HepG2 (cell line): Measurements from ENCODE around the gene KLHL18. TPM values are rescaled to one million over a fixed set of nuclear protein-coding genes. Genes with fewer than 3 reads are reported as not detected.
A peak's percentile ranks its signal among the peaks of the same experiment; 100 is the strongest.

Source experiments
- ATAC-seq: fragments of 200-7000 bp; cut with Tn5 transposase; 3 replicates; pipeline ENCODE4 v1.9.1; 2020; ENCODE audit warnings: mild to moderate bottlenecking, moderate library complexity
- BruUV-seq: library from RNA; stranded (reverse); fragments of 400-500 nt; replicated peaks from 2 replicates; lab custom pipeline; 2021; lab: Mats Ljungman, UMichigan
- CTCF ChIA-PET: fragments of 300-600 bp; formaldehyde crosslinking; extraction: SDS; loops from one replicate; lab custom pipeline; 2021; ENCODE audit warnings: low total read pairs, inconsistent platforms, low intra/inter-chr PET ratio; lab: Yijun Ruan, JAX
- POLR2A ChIA-PET: fragments of 350-600 bp; sonication (Branson Sonifier 250); formaldehyde crosslinking; loops from one replicate; lab custom pipeline; 2020; ENCODE audit warnings: antibody characterized with exemption, inconsistent platforms; lab: Yijun Ruan, JAX
- DNase-seq: peaks from one replicate; pipeline ENCODE4 v3.0.0-alpha.2; 2015; ENCODE audit warnings: low spot score
- FAIRE-seq: peaks from 3 replicates; lab custom pipeline; 2011; peaks lifted over from hg19 to GRCh38; lab: Jason Lieb, UNC
- H2AFZ ChIP-seq: one replicate; pipeline ENCODE4 v1.6.1; 2011; ENCODE audit warnings: low read length, inconsistent platforms
- H3K27ac ChIP-seq: fragments of 300-600 bp; 3 replicates; pipeline ENCODE4 v1.8.0; 2011; ENCODE audit warnings: mixed run types, mild to moderate bottlenecking, mixed read lengths, low read length, inconsistent platforms; ENCODE audit not compliant: insufficient read depth; ENCODE audit errors: extremely low read length
- H3K27me3 ChIP-seq, 2 experiments: fragments of 200-600 bp in 1 of 2; 2 replicates in 1 of 2; 3 replicates in 1 of 2; pipeline versions ENCODE4 v1.6.0 to v1.8.0; 2011; ENCODE audit warnings: low read length in 2 of 2, mild to moderate bottlenecking in 2 of 2, moderate library complexity in 2 of 2, inconsistent platforms in 1 of 2; ENCODE audit not compliant: insufficient read depth in 2 of 2, control insufficient read depth in 1 of 2
- H3K36me3 ChIP-seq, 2 experiments: fragments of 200-600 bp in 1 of 2; replicated peaks in 1 of 2; 2 replicates in 1 of 2; 3 replicates in 1 of 2; pipeline versions ENCODE4 v1.5.1 to v1.8.0; 2011; ENCODE audit warnings: low read length in 2 of 2, inconsistent platforms in 1 of 2; ENCODE audit not compliant: insufficient read depth in 2 of 2, control insufficient read depth in 1 of 2
- H3K4me1 ChIP-seq: 2 replicates; pipeline ENCODE4 v1.5.1; 2012; ENCODE audit warnings: low read length, inconsistent platforms; ENCODE audit not compliant: insufficient read depth
- H3K4me2 ChIP-seq: 2 replicates; pipeline ENCODE4 v1.6.0; 2011; ENCODE audit warnings: low read depth, low read length, inconsistent platforms
- H3K4me3 ChIP-seq, 3 experiments: fragments of 200-600 bp in 1 of 3; sonication (generic), shearing (Covaris generic) in 1 of 3; replicated peaks in 1 of 3; 2 replicates each; pipeline ENCODE4 v1.5.1; 2011 to 2016; ENCODE audit warnings: low read length in 3 of 3, inconsistent platforms in 2 of 3, low read depth in 2 of 3, mild to moderate bottlenecking in 2 of 3, control low read depth in 1 of 3, mixed read lengths in 1 of 3; ENCODE audit not compliant: insufficient read depth in 1 of 3
- H3K79me2 ChIP-seq: one replicate; pipeline ENCODE4 v1.6.1; 2011; ENCODE audit warnings: low read length, inconsistent platforms; ENCODE audit not compliant: insufficient read depth
- H3K9ac ChIP-seq: 2 replicates; pipeline ENCODE4 v1.6.0; 2011; ENCODE audit warnings: mild to moderate bottlenecking, low read depth, low read length, inconsistent platforms; ENCODE audit not compliant: insufficient read depth
- H3K9me3 ChIP-seq: 2 replicates; pipeline ENCODE4 v1.5.1; 2012; ENCODE audit warnings: mild to moderate bottlenecking, low read length
- H4K20me1 ChIP-seq: 2 replicates; pipeline ENCODE4 v1.6.0; 2011; ENCODE audit warnings: inconsistent platforms, mild to moderate bottlenecking, low read length, moderate library complexity; ENCODE audit not compliant: insufficient read depth
- ATF2 ChIP-seq: sonication (generic); formaldehyde crosslinking; IDR thresholded peaks from 2 replicates; pipeline ENCODE4 v1.4.0; 2020; ENCODE audit warnings: missing genetic modification reagents
- FIP1L1 ChIP-seq: fragments of 200-400 bp; formaldehyde crosslinking; IDR thresholded peaks from 2 replicates; pipeline ENCODE4 v1.6.1; 2018; ENCODE audit warnings: low read depth, mild to moderate bottlenecking, low read length, moderate library complexity, borderline replicate concordance; ENCODE audit not compliant: insufficient read depth
- FOXA1 ChIP-seq, 2 experiments: fragments of 450-650 bp in 1 of 2; sonication (generic) in 1 of 2; formaldehyde crosslinking in 1 of 2; IDR thresholded peaks; 2 replicates each; pipeline versions ENCODE4 v1.4.0 to v1.6.1; 2016 to 2020; ENCODE audit warnings: missing genetic modification reagents in 1 of 2
- FOXC1 ChIP-seq: sonication (generic); formaldehyde crosslinking; IDR thresholded peaks from 2 replicates; pipeline ENCODE4 v1.8.0; 2022; ENCODE audit warnings: mild to moderate bottlenecking, missing genetic modification reagents, borderline replicate concordance
- IKZF5 ChIP-seq: IDR thresholded peaks from 2 replicates; pipeline ENCODE4 v1.6.1; 2018; ENCODE audit warnings: missing genetic modification reagents, mild to moderate bottlenecking, missing compliant biosample characterization
- MLX ChIP-seq: IDR thresholded peaks from 2 replicates; pipeline ENCODE4 v1.6.1; 2016
- STAG1 ChIP-seq: sonication (generic); formaldehyde crosslinking; IDR thresholded peaks from 2 replicates; pipeline ENCODE4 v1.4.0; 2020; ENCODE audit warnings: missing genetic modification reagents
- THAP11 ChIP-seq: IDR thresholded peaks from 2 replicates; pipeline ENCODE4 v1.6.1; 2016; ENCODE audit warnings: missing biosample characterization, missing genetic modification reagents
- THAP7 ChIP-seq: sonication (generic); formaldehyde crosslinking; IDR thresholded peaks from 2 replicates; pipeline ENCODE4 v1.8.1; 2023; ENCODE audit warnings: mild to moderate bottlenecking, missing genetic modification reagents
- USF2 ChIP-seq, 2 experiments: sonication (generic) in 1 of 2; formaldehyde crosslinking in 1 of 2; IDR thresholded peaks; 2 replicates each; pipeline versions ENCODE4 v1.5.1 to v1.6.1; 2011 to 2020; ENCODE audit warnings: borderline replicate concordance in 1 of 2, low read depth in 1 of 2, low read length in 1 of 2, mild to moderate bottlenecking in 1 of 2, missing genetic modification reagents in 1 of 2, moderate library complexity in 1 of 2
- ZFP62 ChIP-seq: sonication (generic); formaldehyde crosslinking; IDR thresholded peaks from 2 replicates; pipeline ENCODE4 v1.4.0; 2020; ENCODE audit warnings: missing genetic modification reagents
- ZFP90 ChIP-seq: sonication (generic); formaldehyde crosslinking; IDR thresholded peaks from 2 replicates; pipeline ENCODE4 v1.8.0; 2022; ENCODE audit warnings: missing genetic modification reagents, mild to moderate bottlenecking, inconsistent platforms, borderline replicate concordance
- ZMYM4 ChIP-seq: sonication (generic); formaldehyde crosslinking; IDR thresholded peaks from 2 replicates; pipeline ENCODE4 v1.8.1; 2023; ENCODE audit warnings: mild to moderate bottlenecking, missing genetic modification reagents
- ZNF230 ChIP-seq: sonication (generic); formaldehyde crosslinking; IDR thresholded peaks from 2 replicates; pipeline ENCODE4 v1.4.0; 2020; ENCODE audit warnings: mild to moderate bottlenecking, missing genetic modification reagents
- ZNF678 ChIP-seq: sonication (generic); formaldehyde crosslinking; IDR thresholded peaks from 2 replicates; pipeline ENCODE4 v1.4.0; 2020; ENCODE audit warnings: mild to moderate bottlenecking, missing genetic modification reagents
- ZNF713 ChIP-seq: sonication (generic); formaldehyde crosslinking; IDR thresholded peaks from 2 replicates; pipeline ENCODE4 v1.4.0; 2020; ENCODE audit warnings: mild to moderate bottlenecking, missing genetic modification reagents
- ZNF720 ChIP-seq: sonication (generic); formaldehyde crosslinking; IDR thresholded peaks from 2 replicates; pipeline ENCODE4 v1.4.0; 2020; ENCODE audit warnings: missing genetic modification reagents
- WGBS: methylation state at CpG from one replicate; pipeline ENCODE4 v1.1.6; 2017; ENCODE audit warnings: low lambda C conversion rate; 5-methylcytosine and 5-hydroxymethylcytosine counted together
- in situ Hi-C: cut with HindIII; loops from 2 replicates; pipeline ENCODE4 v1.10.0; 2017; ENCODE audit warnings: low pct_unique_long_range_greater_than_20kb; ENCODE audit not compliant: extremely low pct_ligation_motif_present
- intact Hi-C: fragments of 100-400 bp; cut with micrococcal nuclease; formaldehyde crosslinking; loops from one replicate; pipeline ENCODE4 v1.10.0; 2022; ENCODE audit not compliant: unreplicated experiment
- polyA plus RNA-seq, 8 experiments: library from polyadenylated mRNA; depleted of rRNA in 3 of 8; stranded (reverse) in 7 of 8; unstranded in 1 of 8; fragments of >200 nt; fragmentation: Illumina TruSeq in 4 of 8; extraction: Trizol in 4 of 8; gene quantifications; 2 replicates each; pipeline versions ENCODE4 v1.2.1 to v1.2.3, GENCODE V29; 2011 to 2016; ENCODE audit warnings: low read depth in 4 of 8, missing spikeins in 1 of 8, mixed read lengths in 1 of 8; ENCODE audit not compliant: insufficient read depth in 1 of 8
- total RNA-seq, 5 experiments: library from RNA; depleted of rRNA; stranded (reverse); fragments of >200 nt; fragmentation: Illumina TruSeq; extraction: Trizol; gene quantifications; 2 replicates each; pipeline ENCODE4 v1.2.3, GENCODE V29; 2016; ENCODE audit warnings: low read depth in 1 of 5

KLHL18 gene
- total and polyA plus RNA-seq, 2 of the 13 experiments (the other 11 are each of a cell fraction or from before 2014, with no cell fraction given), result 17.5 to 18.8 TPM

- no peaks in the 10 kb centered on the region for H3K9me3 ChIP-seq
- ATAC-seq (peak; percentile 94), FAIRE-seq (peak; percentile 94), DNase-seq (peak; percentile 85)
- peaks cover 10 to 33% of the 10 kb centered on the region in 2 experiments for H3K36me3 ChIP-seq
- H3K4me3 ChIP-seq, result no peak overlapping the region; a peak in 2 of 6 replicates
- in situ Hi-C loops, result no loop called here
- ChIA-PET POLR2A (interaction anchor here (2.3 kb wide), 1 partner anchor 14 kb away, joined by 18 read pairs; the partner anchor contains the start of gene PTPN23), CTCF (no interaction called here)
- peak overlapping the region; percentile 46 for H3K4me2 ChIP-seq
- peaks cover 48% of the 10 kb centered on the region for H3K4me1 ChIP-seq
- intact Hi-C loops, result loop anchor here (1.0 to 2.0 kb wide), 2 partner anchors 9 to 14 kb away; partner anchors contain the start of gene PTPN23
- no TSS peak for BruUV-seq
- H4K20me1 ChIP-seq, result peaks cover 15% of the 10 kb centered on the region; the same call in 1 of the 2 replicates
- 23% methylated on average over 8 of the region's 8 CpGs for WGBS
- peak overlapping the region; percentile 53 for H3K9ac ChIP-seq
- H3K79me2 ChIP-seq, result peaks cover 56% of the 10 kb centered on the region
- H2AFZ ChIP-seq, result no peak overlapping the region
- peak overlapping the region; percentile 59 for H3K27ac ChIP-seq
- H3K27me3 ChIP-seq, result no peaks in the 10 kb centered on the region
- TF ChIP-seq ATF2 (CRISPR knock-in tag), result no peak
- no peak for TF ChIP-seq FOXC1
- no peak; the same call in 1 of the 2 replicates for TF ChIP-seq ZMYM4 (CRISPR knock-in tag)
- no peak for TF ChIP-seq FOXA1 (IDR thresholded peaks at IDR 0.05)
- peak; percentile 55; the same call in 1 of the 2 replicates for TF ChIP-seq FOXA1 (CRISPR knock-in tag; IDR thresholded peaks at IDR 0.05)
- TF ChIP-seq MLX (CRISPR knock-in tag), result 0 out of 2 replicates have a peak, but pooled peaks have one; percentile 19
- no peak for TF ChIP-seq ZNF713
- no peak for TF ChIP-seq ZNF678 (CRISPR knock-in tag)
- 0 out of 2 replicates have a peak, but pooled peaks have one; percentile 17 for TF ChIP-seq THAP7 (CRISPR knock-in tag)
- no peak for TF ChIP-seq STAG1 (CRISPR knock-in tag)
- TF ChIP-seq USF2 (IDR thresholded peaks at IDR 0.05; ENCODE audit: low read depth, low read length), result no peak
- TF ChIP-seq USF2 (CRISPR knock-in tag; IDR thresholded peaks at IDR 0.05; ENCODE audit: borderline replicate concordance), result no peak
- TF ChIP-seq THAP11 (CRISPR knock-in tag), result 0 out of 2 replicates have a peak, but pooled peaks have one; percentile 28
- TF ChIP-seq ZNF230 (CRISPR knock-in tag), result no peak
- no peak for TF ChIP-seq ZNF720
- TF ChIP-seq ZFP62 (CRISPR knock-in tag), result no peak
- TF ChIP-seq ZFP90 (CRISPR knock-in tag), result no peak
- no peak for TF ChIP-seq FIP1L1
- TF ChIP-seq IKZF5 (CRISPR knock-in tag), result peak; percentile 48; the same call in 1 of the 2 replicates
Measured at GRCh38 chr3:47394140-47394870, 111.6 kb downstream of the KLHL18 start.
